HL-60 (cell line): ENCODE data around the gene MAB21L3.

ENCODE experiments used
- DNase-seq, 2 experiments: peaks; one replicate each; pipeline ENCODE4 v3.0.0-alpha.2; 2010 to 2020; ENCODE audit warnings: low read depth in 1 of 2, low spot score in 1 of 2
- H3K27ac ChIP-seq: fragments of 250-450 bp; sonication (Bioruptor Pico); replicated peaks from 2 replicates; pipeline ENCODE4 v1.5.1; 2020; ENCODE audit warnings: mild to moderate bottlenecking, moderate library complexity
- H3K27me3 ChIP-seq: fragments of 250-450 bp; sonication (Bioruptor Pico); 2 replicates; pipeline ENCODE4 v1.5.1; 2021; ENCODE audit warnings: mild to moderate bottlenecking, moderate library complexity; ENCODE audit not compliant: insufficient read depth, poor library complexity, severe bottlenecking
- H3K4me3 ChIP-seq: replicated peaks from 2 replicates; pipeline ENCODE4 v1.5.1; 2011; ENCODE audit warnings: mild to moderate bottlenecking, control low read depth, low read length; ENCODE audit not compliant: insufficient read depth
- CTCF ChIP-seq: IDR thresholded peaks from one replicate; pipeline ENCODE4 v1.5.1; 2011; ENCODE audit warnings: low read length, control low read depth, inconsistent platforms; ENCODE audit not compliant: insufficient read depth
- GABPA ChIP-seq: IDR thresholded peaks from 2 replicates; pipeline ENCODE4 v1.6.1; 2012; ENCODE audit warnings: low read depth
- POLR2AphosphoS5 ChIP-seq: IDR thresholded peaks from 2 replicates; pipeline ENCODE4 v1.6.1; 2012; ENCODE audit warnings: low read depth
- REST ChIP-seq: IDR thresholded peaks from 2 replicates; pipeline ENCODE4 v1.6.1; 2012; ENCODE audit warnings: low read depth; ENCODE audit not compliant: insufficient replicate concordance
- SPI1 ChIP-seq: IDR thresholded peaks from 2 replicates; pipeline ENCODE4 v1.6.1; 2012; ENCODE audit warnings: low read depth, mild to moderate bottlenecking, borderline replicate concordance

The MAB21L3 gene

GRCh38 chr1:116166655-116167054 lies 55.5 kb downstream of the MAB21L3 start:
- Histone ChIP-seq H3K27ac (no peak overlapping the region), H3K27me3 (no peaks in the 10 kb centered on the region), H3K4me3 (no peak overlapping the region)
- TF ChIP-seq POLR2AphosphoS5 = no peak
- no peak for TF ChIP-seq GABPA
- TF ChIP-seq REST = no peak
- TF ChIP-seq CTCF = no peak
- TF ChIP-seq SPI1 = no peak
- DNase-seq = no peak

GRCh38 chr1:116167625-116168276 lies 56.6 kb downstream of the MAB21L3 start:
- H3K4me3 ChIP-seq = peak overlapping the region; percentile 48
- no peak overlapping the region for H3K27ac ChIP-seq
- H3K27me3 ChIP-seq = no peaks in the 10 kb centered on the region
- DNase-seq = peak in 1 of 2 experiments; percentile 21
- TF ChIP-seq REST (no peak), POLR2AphosphoS5 (no peak), GABPA (no peak), CTCF (no peak)

GRCh38 chr1:116168277-116169032 lies 57.3 kb downstream of the MAB21L3 start:
- DNase-seq = peak; percentile 35 to 62
- TF ChIP-seq POLR2AphosphoS5 (no peak), SPI1 (no peak), CTCF (peak; percentile 71)
- H3K27ac ChIP-seq = no peak overlapping the region
- no peaks in the 10 kb centered on the region for H3K27me3 ChIP-seq
- H3K4me3 ChIP-seq = peak overlapping the region; percentile 48
